Lung (tissue), 12 donors: ENCODE results near the gene NDUFA13. TPM values are rescaled to one million over a fixed set of nuclear protein-coding genes. Genes with fewer than 3 reads are reported as not detected.
A peak's percentile ranks its signal among the peaks of the same experiment; 100 is the strongest.

Experiments used
- ATAC-seq: fragments of 200-7000 bp; cut with Tn5 transposase; one replicate; pipeline ENCODE4 v1.9.1; 2020; ENCODE audit warnings: moderate number of reproducible peaks; ENCODE audit not compliant: insufficient read depth, low FRiP score
- DNase-seq, 3 donors: peaks; one replicate each; pipeline ENCODE4 v3.0.0-alpha.2; 2013 to 2017
- H3K27ac ChIP-seq, 2 donors: one replicate each; pipeline ENCODE4 v1.5.1; 2013; ENCODE audit warnings: mild to moderate bottlenecking in 2 of 2, moderate library complexity in 2 of 2, control low read depth in 1 of 2, inconsistent platforms in 1 of 2, low read depth in 1 of 2, low read length in 1 of 2
- H3K27me3 ChIP-seq, 3 donors: one replicate each; pipeline ENCODE4 v1.5.1; 2013; ENCODE audit warnings: low read length in 2 of 3; ENCODE audit not compliant: control insufficient read depth in 3 of 3, insufficient read depth in 3 of 3
- H3K36me3 ChIP-seq, 4 donors: one replicate each; pipeline ENCODE4 v1.5.1; 2013; ENCODE audit warnings: low read length in 4 of 4, mild to moderate bottlenecking in 1 of 4, moderate library complexity in 1 of 4; ENCODE audit not compliant: control insufficient read depth in 4 of 4, insufficient read depth in 4 of 4
- H3K4me1 ChIP-seq, 5 donors: one replicate each; pipeline ENCODE4 v1.5.1; 2013; ENCODE audit warnings: low read length in 5 of 5, mild to moderate bottlenecking in 2 of 5, moderate library complexity in 1 of 5; ENCODE audit not compliant: control insufficient read depth in 5 of 5, insufficient read depth in 5 of 5
- H3K4me3 ChIP-seq: one replicate; pipeline ENCODE4 v1.5.1; 2013; ENCODE audit warnings: mild to moderate bottlenecking, control low read depth, moderate library complexity
- H3K9ac ChIP-seq, 2 donors: one replicate each; pipeline ENCODE4 v1.5.1; 2013; ENCODE audit warnings: low read length in 2 of 2, control low read depth in 1 of 2; ENCODE audit not compliant: insufficient read depth in 1 of 2
- H3K9me3 ChIP-seq, 4 donors: one replicate each; pipeline ENCODE4 v1.5.1; 2013; ENCODE audit warnings: low read length in 3 of 4, mild to moderate bottlenecking in 1 of 4, moderate library complexity in 1 of 4; ENCODE audit not compliant: control insufficient read depth in 4 of 4, insufficient read depth in 3 of 4
- WGBS, 2 donors: extraction: QIAGEN DNeasy Blood & Tissue Kit; methylation state at CpG; one replicate each; pipeline ENCODE4 v1.1.7; 2013; 5-methylcytosine and 5-hydroxymethylcytosine counted together
- polyA plus RNA-seq, 2 donors: library from polyadenylated mRNA; stranded (reverse); fragments of 200-250 nt; gene quantifications; one replicate each; pipeline ENCODE4 v1.2.1, GENCODE V29; 2013
- total RNA-seq, 2 donors: library from RNA; depleted of rRNA in 1 of 2; stranded (reverse); fragments of >200 nt in 1 of 2; gene quantifications; one replicate each; pipeline ENCODE4 v1.2.1, GENCODE V29; 2014 to 2021
- TF ChIP-seq, protein P1 (sequence below): IDR thresholded peaks from 2 replicates; pipeline ENCODE4 v1.5.1; 2012; ENCODE audit warnings: mild to moderate bottlenecking; ENCODE audit errors: control extremely low read depth, extremely low read depth
- donor health status: control.
- donor health status: control.
- donor health status: Bipolar disorder and iron deficiency.
- donor health status: healthy.
- donor health status: DM: yes; HTN: yes; CAD: no.

NDUFA13 gene
- total and polyA plus RNA-seq, 4 donors: 63.7 to 360 (median 311) TPM

GRCh38 chr19:19513682-19514081, 2.3 kb upstream of the NDUFA13 start:
- TF ChIP-seq, protein P1, sequence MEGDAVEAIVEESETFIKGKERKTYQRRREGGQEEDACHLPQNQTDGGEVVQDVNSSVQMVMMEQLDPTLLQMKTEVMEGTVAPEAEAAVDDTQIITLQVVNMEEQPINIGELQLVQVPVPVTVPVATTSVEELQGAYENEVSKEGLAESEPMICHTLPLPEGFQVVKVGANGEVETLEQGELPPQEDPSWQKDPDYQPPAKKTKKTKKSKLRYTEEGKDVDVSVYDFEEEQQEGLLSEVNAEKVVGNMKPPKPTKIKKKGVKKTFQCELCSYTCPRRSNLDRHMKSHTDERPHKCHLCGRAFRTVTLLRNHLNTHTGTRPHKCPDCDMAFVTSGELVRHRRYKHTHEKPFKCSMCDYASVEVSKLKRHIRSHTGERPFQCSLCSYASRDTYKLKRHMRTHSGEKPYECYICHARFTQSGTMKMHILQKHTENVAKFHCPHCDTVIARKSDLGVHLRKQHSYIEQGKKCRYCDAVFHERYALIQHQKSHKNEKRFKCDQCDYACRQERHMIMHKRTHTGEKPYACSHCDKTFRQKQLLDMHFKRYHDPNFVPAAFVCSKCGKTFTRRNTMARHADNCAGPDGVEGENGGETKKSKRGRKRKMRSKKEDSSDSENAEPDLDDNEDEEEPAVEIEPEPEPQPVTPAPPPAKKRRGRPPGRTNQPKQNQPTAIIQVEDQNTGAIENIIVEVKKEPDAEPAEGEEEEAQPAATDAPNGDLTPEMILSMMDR: no peak
- no peaks in the 10 kb centered on the region for H3K36me3 ChIP-seq
- WGBS, 2 donors: 86% methylated on average over 17 of the region's 17 CpGs
- H3K9ac ChIP-seq: no peak overlapping the region
- no peak overlapping the region for H3K4me3 ChIP-seq
- H3K27ac ChIP-seq: no peak overlapping the region
- no peaks in the 10 kb centered on the region for H3K27me3 ChIP-seq
- H3K4me1 ChIP-seq: peaks cover 0 to 9% (median 6%) of the 10 kb centered on the region in 5 donors
- H3K9me3 ChIP-seq: peaks cover 0 to 2% (median 0%) of the 10 kb centered on the region in 4 donors
- ATAC-seq (no peak), DNase-seq (no peak)

GRCh38 chr19:19514215-19514657, 1.8 kb upstream of the NDUFA13 start:
- H3K9me3 ChIP-seq: peaks cover 0 to 2% (median 0%) of the 10 kb centered on the region in 4 donors
- H3K4me1 ChIP-seq: peaks cover 0 to 9% (median 6%) of the 10 kb centered on the region in 5 donors
- 21 to 30% methylated on average over 45 to 46 of the region's 46 CpGs for WGBS, 2 donors
- H3K27ac ChIP-seq: no peak overlapping the region
- no peak overlapping the region for H3K4me3 ChIP-seq
- ATAC-seq (no peak), DNase-seq (peak; percentile 83 to 88 (median 84))
- TF ChIP-seq, protein P1: no peak
- H3K9ac ChIP-seq: no peak overlapping the region
- H3K27me3 ChIP-seq: no peaks in the 10 kb centered on the region
- peaks cover 0 to 2% (median 1%) of the 10 kb centered on the region in 4 donors for H3K36me3 ChIP-seq

GRCh38 chr19:19514881-19515641, 964 bp upstream of the NDUFA13 start, which contains the start of gene TSSK6:
TSS of gene TSSK6 (minus strand) at chr19:19515548. CDS start at chr19:19515427, 121 bp downstream.
- DNase-seq: no peak

More at GRCh38 chr19:19514881-19515641, 964 bp upstream of the NDUFA13 start, which contains the start of gene TSSK6:
- peak within 1 kb of the TSS; percentile 81 for H3K4me3 ChIP-seq
- peaks cover 0 to 8% (median 3%) of the 10 kb centered on the region in 4 donors for H3K36me3 ChIP-seq
- peak within 1 kb of the TSS; percentile 19 to 88 for H3K9ac ChIP-seq
- TF ChIP-seq, protein P1: no peak
- H3K4me1 ChIP-seq: peaks cover 0 to 9% (median 6%) of the 10 kb centered on the region in 5 donors
- H3K27ac ChIP-seq: peak within 1 kb of the TSS; percentile 84 to 87
- H3K9me3 ChIP-seq: peaks cover 0 to 2% (median 0%) of the 10 kb centered on the region in 4 donors
- WGBS, 2 donors: 85 to 90% methylated on average over 74 of the region's 74 CpGs
- ATAC-seq: no peak
- no peaks in the 10 kb centered on the region for H3K27me3 ChIP-seq
